Activated CD4-positive, alpha-beta T cell treated with anti-CD3 and anti-CD28 coated beads, Interleukin-2, Interleukin-4, amounts not matched to agents 100 ng/mL and 50 ng/mL, durations not matched to agents 16 hours and 8 hours (primary cell): ENCODE data around the gene CRTAP.
"Not testable (repeated sequence)": the region's sequence is repeated elsewhere in the genome, so short reads cannot be mapped to it uniquely, and the experiment has no call there.

Source experiments
- DNase-seq: peaks from one replicate; pipeline ENCODE4 v3.0.0-alpha.2; 2020; ENCODE audit warnings: low spot score

The CRTAP gene

DNA sequence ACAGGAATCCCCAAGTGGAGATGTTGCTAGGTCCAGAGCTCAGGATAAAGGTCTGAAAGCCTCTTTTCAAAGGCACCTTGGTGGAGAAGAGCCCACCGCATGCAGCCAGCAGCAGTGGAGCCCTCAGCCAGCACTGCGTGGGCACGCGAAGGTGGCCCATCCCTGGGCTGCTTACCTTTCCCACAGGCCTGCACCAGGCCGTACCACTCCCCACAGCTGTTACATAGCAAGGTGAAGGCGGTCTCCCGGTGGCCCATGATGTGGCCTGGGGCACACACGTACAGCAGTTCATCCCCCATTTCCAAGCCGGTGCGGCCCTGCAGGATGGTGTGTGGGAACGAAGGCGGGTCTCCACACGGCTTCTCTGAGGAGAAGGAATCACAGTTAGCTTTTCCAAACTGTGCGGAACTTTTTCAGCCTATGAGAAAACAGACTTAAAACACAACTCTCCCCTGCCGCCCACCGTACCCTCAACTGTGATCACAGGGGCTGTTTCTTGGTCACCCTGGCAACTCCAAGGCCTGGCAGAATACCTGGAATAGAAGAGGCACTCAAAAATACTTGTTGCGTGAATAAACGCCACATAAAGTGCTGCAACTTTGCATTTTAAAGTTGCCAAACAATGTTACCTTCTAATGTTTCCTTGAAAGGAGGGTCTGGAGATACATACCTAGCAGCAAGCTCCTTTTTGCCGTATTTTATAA lies 61.0 kb downstream of the CRTAP start:
- DNase-seq = no peak

DNA sequence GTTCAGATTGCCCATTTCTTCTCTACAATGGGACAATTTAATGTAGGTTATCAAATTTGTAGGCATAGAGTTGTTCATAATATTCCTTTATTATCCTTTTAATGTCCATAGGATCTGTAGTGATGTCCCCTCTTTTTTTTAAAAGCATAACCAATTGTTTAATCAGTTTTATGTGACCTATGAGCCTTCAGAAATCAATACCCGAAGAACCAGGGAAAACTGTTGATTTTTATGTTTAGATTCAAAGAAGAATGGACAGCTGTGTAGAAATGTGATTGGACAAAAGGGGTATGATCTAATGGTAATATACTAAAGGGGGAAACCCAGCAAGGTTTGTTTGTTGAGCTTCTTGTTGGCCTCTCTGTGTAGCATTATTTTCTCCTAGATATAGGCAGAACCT lies 65.3 kb downstream of the CRTAP start:
- no peak for DNase-seq

DNA sequence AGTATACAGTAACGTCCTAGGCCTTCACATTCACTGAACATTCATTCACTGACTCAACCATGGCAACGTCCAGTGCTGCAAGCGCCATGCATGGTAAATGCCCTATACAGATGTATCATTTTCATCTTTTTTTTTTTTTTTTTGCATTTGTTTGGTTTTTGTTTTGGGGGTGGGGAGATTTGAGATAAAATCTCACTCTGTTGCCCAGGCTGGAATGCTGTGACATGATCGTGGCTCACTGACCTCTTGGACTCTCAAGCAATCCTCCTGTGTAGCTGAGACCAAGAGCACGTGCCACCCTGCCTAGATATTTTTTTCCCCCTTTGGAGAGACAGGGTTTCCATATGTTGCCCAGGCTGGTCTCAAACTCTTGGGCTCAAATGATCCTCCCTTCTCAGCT lies 67.4 kb downstream of the CRTAP start:
- DNase-seq = no peak

DNA sequence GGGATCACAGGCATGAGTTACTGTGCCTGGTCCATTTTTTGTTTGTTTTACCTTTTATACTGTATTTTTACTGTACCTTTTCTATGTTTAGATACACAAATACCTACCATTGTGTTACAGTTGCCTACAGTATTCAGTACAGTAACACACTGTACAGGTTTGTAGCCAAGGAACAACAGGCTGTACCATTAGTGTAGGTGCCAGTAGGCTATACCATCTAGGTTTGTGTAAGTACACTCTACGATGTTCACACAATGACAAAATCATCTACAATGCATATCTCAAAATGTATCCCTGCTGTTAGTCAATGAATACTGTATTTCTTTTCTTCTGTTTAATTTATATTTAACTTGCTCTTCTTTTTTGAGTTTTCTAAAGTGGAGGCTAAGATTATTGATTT lies 67.8 kb downstream of the CRTAP start:
- DNase-seq = not testable (repeated sequence)

DNA sequence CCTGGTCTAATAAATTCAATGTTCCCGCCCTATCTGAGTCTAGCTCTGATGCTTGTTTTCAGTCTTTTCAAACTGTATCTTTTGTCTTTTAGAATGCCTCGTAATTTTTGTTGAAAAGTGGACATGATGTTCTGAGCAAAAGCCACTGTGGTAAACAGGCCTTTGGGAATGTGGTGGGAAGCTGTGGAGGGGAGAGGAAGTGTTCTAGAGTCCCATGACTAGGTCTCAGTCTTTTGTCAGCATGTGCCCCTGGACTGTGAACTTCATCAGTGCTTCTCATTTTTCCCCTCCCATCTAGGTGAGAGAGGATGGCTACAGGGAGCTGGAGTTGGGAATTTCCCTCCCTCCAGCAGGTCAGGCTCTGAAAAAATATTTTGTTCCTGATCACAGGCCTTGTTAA lies 71.0 kb downstream of the CRTAP start:
- no peak for DNase-seq

DNA sequence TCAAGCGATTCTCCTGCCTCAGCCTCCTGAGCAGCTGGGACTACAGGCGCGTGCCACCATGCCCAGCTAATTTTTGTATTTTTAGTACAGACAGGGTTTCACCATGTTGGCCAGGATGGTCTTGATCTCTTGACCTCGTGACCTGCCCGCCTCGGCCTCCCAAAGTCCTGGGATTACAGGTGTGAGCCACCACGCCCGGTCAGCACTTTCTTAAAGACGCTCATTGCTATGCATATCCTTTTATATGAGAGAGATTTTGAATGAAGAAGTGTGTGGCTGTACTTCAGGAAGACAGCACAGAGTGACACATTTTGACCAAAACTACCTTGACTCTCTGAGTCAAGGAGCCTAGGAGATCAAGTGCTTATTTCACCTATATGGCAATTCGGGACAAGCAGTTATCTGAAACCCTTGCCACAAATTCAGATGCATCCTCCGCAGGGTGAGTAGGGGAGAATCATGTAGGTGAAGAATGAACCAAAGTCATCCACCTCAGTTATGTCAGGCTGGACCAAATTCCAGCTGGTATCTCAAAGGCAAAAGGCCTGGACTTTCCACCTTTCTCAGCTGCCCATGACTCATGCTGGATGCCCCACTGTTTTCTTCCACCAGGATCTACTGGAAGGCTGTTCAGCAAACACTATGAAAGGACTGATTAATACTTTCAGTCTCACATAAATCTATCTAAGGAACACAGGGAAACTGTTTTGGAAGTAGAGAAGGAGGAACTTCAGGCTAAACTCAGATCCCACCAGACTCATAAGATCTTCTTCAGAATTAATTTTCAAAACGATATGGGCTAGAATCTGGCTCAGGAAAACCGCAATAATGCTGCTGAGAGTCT lies 72.9 kb downstream of the CRTAP start:
- no peak for DNase-seq

DNA sequence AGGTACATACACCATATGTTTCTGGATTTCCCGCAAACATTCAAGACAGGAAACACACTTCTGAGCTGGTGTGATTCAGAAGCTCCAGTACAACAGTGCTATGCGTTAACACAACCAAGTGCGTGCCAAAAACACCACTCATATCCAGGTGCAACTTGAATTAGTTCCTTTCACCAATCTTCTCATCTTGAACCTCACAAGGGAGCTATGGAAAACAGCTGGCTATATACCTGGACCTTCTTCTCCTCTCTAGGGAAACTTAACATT lies 73.5 kb downstream of the CRTAP start:
- no peak for DNase-seq

DNA sequence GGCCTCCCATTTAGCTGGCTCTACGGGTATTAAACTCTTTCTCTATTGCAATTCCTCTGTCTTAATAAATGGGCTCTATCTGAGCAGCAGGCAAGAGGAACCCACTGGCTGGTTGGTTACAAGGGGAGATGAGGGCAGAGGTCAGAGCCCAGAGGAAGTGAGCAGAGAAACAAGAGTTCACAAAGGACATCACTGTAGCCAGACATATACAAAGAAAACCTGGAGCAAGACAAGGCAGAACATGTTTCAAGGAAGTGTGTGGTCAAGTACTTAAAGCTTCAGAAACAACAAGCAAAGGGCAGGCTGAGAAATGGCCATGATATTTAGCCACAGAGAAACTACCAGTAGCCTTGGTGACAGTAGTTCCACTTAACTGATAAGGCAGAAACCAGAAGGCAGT lies 80.5 kb downstream of the CRTAP start:
- DNase-seq = no peak

DNA sequence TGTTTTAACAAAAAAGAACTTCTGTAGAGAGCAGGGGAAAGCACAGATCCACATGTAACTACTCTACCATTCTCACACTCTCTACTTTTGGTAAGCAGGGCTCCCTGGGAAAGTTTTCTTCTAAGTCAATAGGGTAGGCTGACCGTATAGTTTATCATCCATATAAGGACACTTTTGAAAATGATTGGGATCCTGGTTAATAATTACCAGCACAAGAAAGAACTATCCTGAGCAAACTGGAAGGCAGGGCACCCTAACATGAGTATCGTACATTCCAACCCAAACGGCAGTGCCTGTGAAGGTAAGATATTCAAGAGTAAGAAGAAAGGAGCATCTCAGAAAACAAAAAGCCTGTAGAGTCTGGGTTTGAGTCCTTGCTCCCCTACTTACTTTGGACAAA lies 82.7 kb downstream of the CRTAP start:
- no peak for DNase-seq
